DMS114 treated with DMSO at 0.1 percent for 48 hours (cell line): ENCODE measurements around the gene PTGIS.

ENCODE experiments used
- DNase-seq: peaks from one replicate; lab custom pipeline; 2025; ENCODE audit not compliant: unreplicated experiment; lab: John Stamatoyannopoulos, UW

Gene PTGIS

GRCh38 chr20:49532285-49532946 is 35.5 kb downstream of the PTGIS start:
- DNase-seq, result no peak

- no peak for DNase-seq
Observed at GRCh38 chr20:49529470-49529869, 38.5 kb downstream of the PTGIS start.

GRCh38 chr20:49526568-49526967 is 41.4 kb downstream of the PTGIS start:
- no peak for DNase-seq

DNA sequence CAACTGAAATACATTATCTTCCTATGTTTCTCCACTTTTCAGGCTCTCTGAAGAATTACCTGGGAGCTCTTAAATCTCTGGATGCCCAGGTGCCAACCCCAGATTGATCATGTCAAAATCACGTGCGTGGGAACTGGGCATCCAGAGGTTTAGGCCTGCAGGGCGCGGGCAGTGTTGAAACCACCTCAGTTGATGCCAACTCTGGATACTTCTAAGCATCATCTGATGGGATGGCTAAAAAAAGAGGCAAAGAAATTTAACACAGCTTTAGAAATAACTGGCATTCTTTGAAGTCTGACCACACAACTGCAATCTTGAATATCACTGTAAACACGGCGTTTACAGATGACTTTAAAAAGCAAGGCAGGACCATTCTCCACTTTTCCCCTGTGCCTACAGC is 41.9 kb downstream of the PTGIS start:
- DNase-seq, result no peak

DNA sequence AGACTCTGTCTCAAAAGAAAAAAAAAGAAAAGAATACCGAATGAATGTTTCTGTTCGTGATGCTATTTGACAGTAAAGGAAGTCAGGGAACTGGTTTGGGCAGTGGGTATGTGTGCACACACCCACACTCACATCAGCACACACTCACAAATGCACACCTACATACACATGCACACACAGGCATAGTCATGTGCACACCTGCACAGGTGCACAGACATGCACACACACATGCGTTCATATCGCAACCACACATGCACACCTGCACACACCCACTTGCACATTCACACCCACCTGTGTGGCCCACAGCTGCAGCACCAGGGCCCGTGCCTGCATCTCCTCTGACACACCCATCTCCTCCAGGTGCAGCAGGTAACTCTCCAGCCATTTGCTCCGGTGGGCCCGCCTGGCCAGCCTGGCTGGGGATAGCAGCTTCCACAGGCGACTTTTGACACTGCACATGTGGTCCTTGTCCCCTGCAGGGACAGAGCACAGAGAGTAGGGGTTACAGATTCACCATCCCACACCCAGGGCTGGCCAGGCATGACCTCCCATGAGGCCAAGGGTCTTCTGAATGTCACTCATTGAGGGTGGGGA is 44.1 kb downstream of the PTGIS start:
- no peak for DNase-seq

GRCh38 chr20:49521356-49521755 is 46.6 kb downstream of the PTGIS start:
- DNase-seq, result no peak

GRCh38 chr20:49519777-49520359 is 48.1 kb downstream of the PTGIS start:
- no peak for DNase-seq

- DNase-seq, result no peak
Observed at GRCh38 chr20:49519212-49519712, 48.7 kb downstream of the PTGIS start.

DNA sequence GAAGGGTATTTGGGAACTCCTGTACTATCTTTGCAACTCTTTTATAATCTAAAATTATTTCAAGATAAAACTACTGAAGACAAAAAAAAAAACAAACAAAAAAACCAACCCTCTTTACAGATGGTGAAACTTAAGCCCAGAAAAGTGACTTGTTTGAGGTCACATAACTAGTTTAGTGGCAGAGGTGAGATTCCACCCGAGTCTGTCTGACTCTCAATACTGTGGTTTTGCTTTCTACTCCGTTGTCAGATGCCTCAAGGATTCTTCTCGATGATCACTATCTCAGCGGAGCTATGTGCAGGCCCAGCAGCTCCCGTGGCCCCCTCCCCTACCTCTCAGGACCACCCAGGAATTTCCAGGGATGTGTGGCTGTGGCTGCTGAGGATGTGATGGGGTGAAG is 49.4 kb downstream of the PTGIS start:
- no peak for DNase-seq

DNA sequence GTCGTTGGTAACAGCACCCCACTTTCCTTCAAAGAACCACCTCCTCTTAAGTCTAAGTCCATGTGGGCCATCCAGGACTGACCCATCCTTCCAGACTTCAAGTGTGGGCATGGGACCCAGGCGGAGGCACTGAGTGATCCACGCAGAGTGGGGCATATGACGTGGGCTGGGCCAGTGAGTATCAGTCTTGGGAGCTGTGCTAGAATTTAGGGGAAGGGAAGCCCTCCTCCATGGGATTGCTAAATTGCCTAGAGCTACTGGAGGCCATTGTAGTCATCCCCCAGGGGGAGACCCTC is 50.2 kb downstream of the PTGIS start:
- DNase-seq, result no peak

GRCh38 chr20:49516916-49517804 is 50.8 kb downstream of the PTGIS start:
- DNase-seq, result no peak

DNA sequence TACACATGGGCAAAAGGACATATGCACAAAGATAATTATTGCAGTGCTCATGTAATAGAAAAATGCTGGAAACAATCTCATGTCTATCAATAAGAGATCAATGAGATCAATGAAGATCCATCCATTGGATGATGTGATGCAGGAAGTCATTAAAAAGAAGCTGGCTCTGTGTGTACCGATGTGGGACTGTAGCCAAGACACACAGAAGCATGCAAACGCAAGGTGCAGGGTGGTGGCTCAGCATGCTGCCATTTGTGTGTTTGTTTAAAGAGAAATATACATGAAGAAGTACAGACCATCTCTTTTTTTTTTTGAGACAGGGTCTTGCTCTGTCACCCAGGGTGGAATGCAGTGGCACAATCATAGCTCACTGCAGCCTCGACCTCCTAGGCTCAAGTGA is 52.4 kb downstream of the PTGIS start:
- DNase-seq, result no peak

DNA sequence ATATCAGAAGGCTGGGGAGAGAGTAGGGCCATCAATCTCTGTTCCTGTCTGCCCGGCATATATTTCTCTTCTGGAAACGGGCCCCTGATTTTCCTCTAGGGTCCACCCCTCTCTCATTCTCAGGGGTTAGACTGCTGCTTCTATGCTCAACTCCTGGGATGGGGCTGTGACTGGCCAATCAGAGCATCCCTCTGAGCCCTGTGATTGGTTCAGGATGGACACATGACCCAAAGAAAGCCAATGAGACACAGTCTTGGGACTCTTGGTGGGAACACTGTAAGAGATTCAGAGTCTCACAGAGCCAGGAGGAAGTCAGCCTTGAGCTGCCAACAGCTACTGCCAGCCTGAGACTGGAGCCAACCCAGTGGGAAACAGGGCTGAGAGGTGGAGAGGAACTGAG is 54.4 kb downstream of the PTGIS start:
- DNase-seq, result no peak

- DNase-seq, result no peak
Observed at GRCh38 chr20:49513009-49513408, 54.9 kb downstream of the PTGIS start.

DNA sequence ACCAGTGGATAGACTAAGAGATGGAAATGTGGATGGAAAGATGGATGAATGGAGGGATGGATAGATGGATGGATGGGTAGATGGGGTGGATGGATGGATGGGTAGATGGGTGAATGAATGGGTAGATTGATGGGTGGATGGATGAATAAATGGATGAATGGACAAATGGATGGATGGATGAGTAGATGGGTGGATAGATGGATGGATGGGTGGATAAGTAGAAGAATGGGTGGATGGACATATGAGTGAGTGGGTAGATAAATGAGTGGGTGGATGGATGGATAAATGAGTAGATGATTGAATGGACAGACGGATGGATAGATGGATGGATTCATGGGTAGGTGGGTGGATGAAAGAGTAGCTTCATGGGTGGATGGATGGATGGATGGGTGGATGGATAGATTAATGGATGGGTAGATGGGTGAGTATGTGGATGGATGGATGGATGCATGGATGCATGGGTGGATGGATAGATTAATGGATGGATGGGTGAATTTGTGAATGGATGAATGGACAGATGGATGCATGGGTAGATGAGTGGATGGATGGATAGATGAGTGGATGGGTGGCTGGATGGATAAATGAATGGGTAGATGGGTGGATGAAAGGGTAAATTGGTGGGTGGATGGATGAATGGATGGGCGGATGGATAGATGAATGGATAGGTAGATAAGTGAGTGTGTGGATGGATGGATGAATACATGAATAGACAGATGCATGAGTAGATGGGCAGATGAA is 56.0 kb downstream of the PTGIS start:
- no peak for DNase-seq

DNA sequence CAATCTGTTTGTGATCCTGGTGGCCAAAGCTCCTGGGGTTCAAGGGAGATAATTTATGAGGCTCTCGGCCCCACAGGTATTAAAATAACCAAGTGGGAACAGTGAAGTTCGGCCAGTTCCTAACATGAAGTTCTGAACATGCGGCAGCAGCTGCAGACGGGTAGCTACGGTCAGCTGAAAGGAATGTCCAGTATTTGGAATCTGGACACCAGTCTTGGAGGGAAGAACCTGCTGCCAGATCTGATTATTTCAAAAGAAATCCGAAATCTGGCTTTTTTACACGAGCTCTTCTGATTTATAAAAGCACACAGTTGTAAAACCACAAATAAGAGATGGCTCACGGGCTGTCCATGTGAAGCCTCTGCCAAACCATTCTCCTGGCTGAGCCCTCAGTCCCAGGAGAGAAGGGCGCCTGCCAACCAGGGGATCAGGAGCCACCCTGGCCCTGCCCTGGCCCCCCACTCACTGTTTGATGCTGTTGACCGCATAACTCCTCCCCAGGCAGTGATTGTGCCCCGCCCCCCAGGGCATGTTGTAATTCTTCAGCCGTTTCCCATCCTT is 57.3 kb downstream of the PTGIS start:
- DNase-seq, result no peak

DNA sequence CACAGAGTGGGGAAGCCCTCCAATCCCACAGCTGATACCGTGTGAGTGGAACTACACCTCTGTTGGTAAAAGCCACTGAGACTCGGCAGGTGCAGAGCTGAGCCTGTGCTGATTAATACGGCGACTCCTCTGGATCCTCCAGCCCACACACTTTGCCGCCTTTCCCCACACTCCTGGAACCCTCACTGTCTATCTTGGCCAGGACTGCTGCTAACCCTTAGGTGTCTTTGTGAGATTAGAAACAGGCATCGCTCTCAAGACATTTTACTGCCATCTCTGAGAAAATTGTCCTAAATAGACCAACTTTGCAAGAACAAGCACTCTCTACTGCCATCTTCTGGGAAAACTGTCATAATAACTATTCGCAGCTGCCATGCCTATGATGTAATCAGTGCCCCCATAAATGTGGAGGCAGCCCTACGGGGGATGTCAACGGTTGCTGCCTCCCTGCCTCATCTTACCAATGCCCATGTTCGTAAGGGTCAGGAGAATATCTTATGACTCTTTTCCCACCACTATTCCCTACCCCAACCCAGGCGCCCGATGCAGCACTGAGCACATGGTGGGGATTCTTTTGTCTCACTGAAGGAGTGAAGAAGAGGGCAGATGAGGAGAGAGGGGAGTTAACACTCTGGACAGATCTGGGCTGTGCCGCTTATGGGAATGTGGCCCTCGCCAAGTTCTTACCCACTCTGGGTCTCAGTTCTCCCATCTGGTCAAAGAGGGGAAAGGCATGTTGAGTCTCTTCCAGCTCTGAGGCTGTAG is 59.3 kb downstream of the PTGIS start:
- DNase-seq, result peak; percentile 89

DNA sequence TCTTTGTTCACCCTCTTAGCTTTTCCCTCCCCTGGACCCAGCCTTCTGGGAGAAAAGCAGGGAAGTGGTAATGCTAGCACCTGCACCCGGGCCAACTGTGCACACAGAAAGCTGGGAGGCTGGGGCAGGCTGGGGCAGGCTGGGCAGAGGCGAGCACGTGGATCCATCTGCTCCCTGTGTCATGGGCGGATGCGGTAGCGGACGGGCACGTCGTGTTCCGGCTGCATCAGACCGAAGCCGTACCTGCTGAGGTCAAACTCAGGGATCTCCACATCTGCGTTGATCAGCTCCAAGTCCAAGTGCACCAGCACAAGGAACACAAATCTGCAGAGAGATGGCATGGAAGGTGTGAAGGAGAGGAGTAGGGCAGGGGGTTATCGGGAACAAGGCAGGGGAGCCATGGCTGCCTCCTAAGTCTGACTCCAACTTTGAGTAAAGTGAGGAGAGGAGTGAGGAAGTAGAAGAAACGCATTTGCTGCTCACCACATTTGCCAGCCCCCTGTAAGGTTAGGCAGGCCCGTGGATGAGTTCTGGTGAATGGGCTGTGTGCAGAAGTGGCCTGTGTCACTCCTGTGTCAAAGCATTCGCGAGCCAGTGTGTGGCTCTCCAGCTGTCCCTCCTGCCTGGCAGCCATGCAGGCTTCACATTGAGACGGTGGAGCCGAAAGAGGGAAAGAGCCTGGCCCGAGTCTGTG is 60.0 kb downstream of the PTGIS start:
- no peak for DNase-seq

DNA sequence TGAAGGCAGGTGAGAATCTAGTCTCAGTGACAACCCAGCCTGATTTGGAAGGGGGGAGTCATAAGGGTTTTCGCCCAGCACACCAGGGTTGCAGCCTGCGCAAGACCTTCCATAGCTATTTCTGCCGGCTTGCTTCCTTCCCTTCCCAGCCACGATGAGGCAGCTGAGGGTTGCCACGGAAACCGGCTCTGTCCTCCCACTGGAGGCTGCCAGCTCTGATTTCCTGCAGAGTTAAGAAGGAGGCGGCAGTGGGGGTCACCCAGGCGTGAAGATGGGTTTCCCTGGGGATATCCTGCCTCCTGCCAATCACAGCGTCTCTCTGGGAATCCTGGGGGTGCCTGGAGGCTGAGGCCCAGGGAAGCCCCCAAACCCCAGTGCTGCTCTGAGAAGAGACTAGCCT is 62.4 kb downstream of the PTGIS start:
- DNase-seq, result no peak
